ENCODE measurements around the gene ALK. TPM values are rescaled to one million over a fixed set of nuclear protein-coding genes. Genes with fewer than 3 reads are reported as not detected.

The ALK gene
- total RNA-seq, 2 donors from 2014 or later, result 0.13 to 0.46 TPM

DNA sequence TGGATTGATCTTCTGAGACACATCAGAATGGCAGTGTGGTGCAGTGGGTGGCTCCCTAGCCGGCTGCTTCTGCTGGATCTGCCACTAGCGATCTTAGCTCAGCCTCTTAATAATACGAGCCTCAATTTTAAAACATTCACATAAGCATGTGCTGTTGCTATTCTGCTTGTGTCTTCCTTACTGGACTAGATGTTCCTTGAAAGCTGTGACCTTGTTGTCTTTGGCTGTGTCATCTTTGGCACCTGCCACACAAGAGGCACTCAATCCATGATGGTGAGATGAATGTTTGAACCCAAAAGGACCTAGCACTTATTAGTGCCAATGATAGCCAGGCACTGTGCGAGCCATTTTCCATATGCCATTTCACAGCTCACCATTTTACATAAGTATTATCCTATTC lies 393.0 kb downstream of the ALK start:
- H3K9ac ChIP-seq (ENCODE audit: extremely low read depth, low read length, poor library complexity, severe bottlenecking), result no peak overlapping the region
- WGBS, 2 experiments (ENCODE audit: insufficient coverage in 1 of 2, insufficient read length in 1 of 2), result 85 to 91% methylated on average over 4 of the region's 4 CpGs

DNA sequence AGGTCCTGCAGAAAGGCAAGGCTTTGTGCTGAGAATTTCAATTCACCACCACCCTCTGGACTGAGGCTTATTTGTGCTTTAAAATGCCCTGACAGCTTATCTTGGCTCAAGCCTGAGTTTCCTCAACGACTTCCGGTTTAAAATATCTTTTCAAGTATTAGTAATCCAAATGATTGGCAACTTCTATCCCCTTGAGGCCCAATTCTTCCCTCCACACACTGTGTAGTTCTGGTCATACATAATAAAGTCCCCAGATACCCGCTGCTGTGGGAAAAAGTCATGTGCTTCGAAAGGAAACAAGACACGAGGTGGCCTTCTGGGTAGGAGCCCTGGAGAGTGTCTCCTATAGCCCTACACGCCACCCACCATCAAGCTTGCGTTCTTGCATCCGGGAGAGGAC lies 393.4 kb downstream of the ALK start:
- WGBS, 2 experiments (ENCODE audit: insufficient coverage in 1 of 2, insufficient read length in 1 of 2), result 90 to 94% methylated on average over 8 of the region's 8 CpGs

More for the DNA sequence above, 393.0 kb downstream of the ALK start:
- H3K36me3 Mint-ChIP-seq (ENCODE audit: low read depth), result no peaks in the 10 kb centered on the region
- Histone ChIP-seq H3K27ac (ENCODE audit: low read depth, low read length) (no peak overlapping the region), H3K27me3 (ENCODE audit: control insufficient read depth, insufficient read depth, low read length, poor library complexity, severe bottlenecking) (no peaks in the 10 kb centered on the region), H3K9me3 (ENCODE audit: control insufficient read depth, low read length) (no peaks in the 10 kb centered on the region), H3K36me3 (ENCODE audit: control insufficient read depth, insufficient read depth, low read length) (no peaks in the 10 kb centered on the region), H3K4me1 (ENCODE audit: control insufficient read depth, insufficient read depth, low read length) (peaks cover 10% of the 10 kb centered on the region), H3K4me3 (ENCODE audit: low read length) (no peak overlapping the region)
- no peaks in the 10 kb centered on the region for H3K27me3 Mint-ChIP-seq (ENCODE audit: insufficient read depth)
- TF ChIP-seq, protein P1, sequence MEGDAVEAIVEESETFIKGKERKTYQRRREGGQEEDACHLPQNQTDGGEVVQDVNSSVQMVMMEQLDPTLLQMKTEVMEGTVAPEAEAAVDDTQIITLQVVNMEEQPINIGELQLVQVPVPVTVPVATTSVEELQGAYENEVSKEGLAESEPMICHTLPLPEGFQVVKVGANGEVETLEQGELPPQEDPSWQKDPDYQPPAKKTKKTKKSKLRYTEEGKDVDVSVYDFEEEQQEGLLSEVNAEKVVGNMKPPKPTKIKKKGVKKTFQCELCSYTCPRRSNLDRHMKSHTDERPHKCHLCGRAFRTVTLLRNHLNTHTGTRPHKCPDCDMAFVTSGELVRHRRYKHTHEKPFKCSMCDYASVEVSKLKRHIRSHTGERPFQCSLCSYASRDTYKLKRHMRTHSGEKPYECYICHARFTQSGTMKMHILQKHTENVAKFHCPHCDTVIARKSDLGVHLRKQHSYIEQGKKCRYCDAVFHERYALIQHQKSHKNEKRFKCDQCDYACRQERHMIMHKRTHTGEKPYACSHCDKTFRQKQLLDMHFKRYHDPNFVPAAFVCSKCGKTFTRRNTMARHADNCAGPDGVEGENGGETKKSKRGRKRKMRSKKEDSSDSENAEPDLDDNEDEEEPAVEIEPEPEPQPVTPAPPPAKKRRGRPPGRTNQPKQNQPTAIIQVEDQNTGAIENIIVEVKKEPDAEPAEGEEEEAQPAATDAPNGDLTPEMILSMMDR (conservative IDR thresholded peaks at IDR 0.05), result no peak
- peaks cover 11% of the 10 kb centered on the region for H3K4me1 Mint-ChIP-seq
- H3K9me3 Mint-ChIP-seq, result no peaks in the 10 kb centered on the region
- H3K4me3 Mint-ChIP-seq, result no peak overlapping the region
- no peak overlapping the region for H3K27ac Mint-ChIP-seq
- no peak for DNase-seq

DNA sequence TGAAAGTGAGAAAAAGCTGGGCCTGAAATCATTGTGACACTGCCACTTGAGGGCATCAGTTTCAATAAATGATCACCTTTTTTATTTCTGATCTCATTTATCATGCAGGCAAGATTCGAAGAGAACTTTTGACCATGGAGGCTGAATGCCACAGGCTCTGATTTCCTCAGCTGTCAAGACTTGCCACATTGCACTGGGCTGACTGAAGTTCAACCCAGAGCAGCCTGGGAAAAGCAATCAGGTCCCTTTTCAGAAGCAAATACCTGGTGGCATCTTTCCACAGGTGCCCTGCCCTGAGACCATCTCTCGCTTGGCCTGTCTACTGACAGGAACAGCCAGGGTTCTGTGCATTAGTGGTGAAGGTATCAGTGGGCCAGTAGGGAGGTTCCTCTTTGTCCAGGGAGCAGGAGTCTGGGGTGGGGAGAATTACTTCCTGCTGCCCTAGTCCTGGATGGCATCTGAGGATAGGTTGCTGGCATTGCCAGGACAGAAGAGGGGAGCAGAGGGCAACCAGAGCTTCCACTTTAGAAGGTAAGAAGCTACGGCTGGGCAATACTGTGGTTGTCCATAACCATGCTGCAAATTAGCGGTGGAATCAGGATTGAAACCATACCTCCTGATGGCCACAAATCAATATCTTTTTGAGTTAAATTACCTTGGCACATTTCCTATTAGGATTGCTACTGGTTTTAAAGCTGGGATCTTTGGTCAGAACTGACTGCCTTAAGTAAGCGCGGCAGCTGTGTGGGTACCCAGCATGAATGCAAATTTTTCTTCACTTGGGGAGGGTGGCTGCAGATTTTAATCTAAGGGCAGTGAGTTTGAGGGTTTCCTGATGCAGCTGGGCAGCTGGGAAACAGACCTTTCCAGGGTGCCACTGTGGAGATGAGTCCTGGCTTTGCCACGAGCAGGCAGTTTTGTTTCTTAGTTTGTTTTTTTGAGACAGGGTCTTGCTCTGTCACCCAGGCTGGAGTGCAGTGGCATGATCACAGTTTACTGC lies 394.5 kb downstream of the ALK start:
- Histone ChIP-seq H3K9ac (ENCODE audit: extremely low read depth, low read length, poor library complexity, severe bottlenecking) (no peak overlapping the region), H3K4me1 (ENCODE audit: control insufficient read depth, insufficient read depth, low read length) (no peaks in the 10 kb centered on the region), H3K9me3 (ENCODE audit: control insufficient read depth, low read length) (no peaks in the 10 kb centered on the region), H3K27ac (ENCODE audit: low read depth, low read length) (no peak overlapping the region), H3K4me3 (ENCODE audit: low read length) (no peak overlapping the region), H3K36me3 (ENCODE audit: control insufficient read depth, insufficient read depth, low read length) (no peaks in the 10 kb centered on the region), H3K27me3 (ENCODE audit: control insufficient read depth, insufficient read depth, low read length, poor library complexity, severe bottlenecking) (no peaks in the 10 kb centered on the region)
- Mint-ChIP-seq H3K36me3 (ENCODE audit: low read depth) (no peaks in the 10 kb centered on the region), H3K4me1 (peaks cover 1% of the 10 kb centered on the region), H3K4me3 (no peak overlapping the region), H3K9me3 (no peaks in the 10 kb centered on the region), H3K27me3 (ENCODE audit: insufficient read depth) (no peaks in the 10 kb centered on the region), H3K27ac (no peak overlapping the region)
- 94 to 95% methylated on average over 6 to 7 of the region's 7 CpGs for WGBS, 2 experiments (ENCODE audit: insufficient coverage in 1 of 2, insufficient read length in 1 of 2)
- TF ChIP-seq, protein P1 (conservative IDR thresholded peaks at IDR 0.05), result no peak
- no peak for DNase-seq

More for the DNA sequence above, 393.4 kb downstream of the ALK start:
- Histone ChIP-seq H3K36me3 (ENCODE audit: control insufficient read depth, insufficient read depth, low read length) (no peaks in the 10 kb centered on the region), H3K4me1 (ENCODE audit: control insufficient read depth, insufficient read depth, low read length) (peaks cover 10% of the 10 kb centered on the region), H3K27me3 (ENCODE audit: control insufficient read depth, insufficient read depth, low read length, poor library complexity, severe bottlenecking) (no peaks in the 10 kb centered on the region), H3K4me3 (ENCODE audit: low read length) (no peak overlapping the region), H3K9me3 (ENCODE audit: control insufficient read depth, low read length) (no peaks in the 10 kb centered on the region), H3K27ac (ENCODE audit: low read depth, low read length) (no peak overlapping the region), H3K9ac (ENCODE audit: extremely low read depth, low read length, poor library complexity, severe bottlenecking) (no peak overlapping the region)
- no peaks in the 10 kb centered on the region for H3K9me3 Mint-ChIP-seq
- H3K4me1 Mint-ChIP-seq, result peaks cover 9% of the 10 kb centered on the region
- H3K4me3 Mint-ChIP-seq, result no peak overlapping the region
- TF ChIP-seq, protein P1 (conservative IDR thresholded peaks at IDR 0.05), result no peak
- no peaks in the 10 kb centered on the region for H3K36me3 Mint-ChIP-seq (ENCODE audit: low read depth)
- H3K27me3 Mint-ChIP-seq (ENCODE audit: insufficient read depth), result no peaks in the 10 kb centered on the region
- no peak for DNase-seq
- H3K27ac Mint-ChIP-seq, result no peak overlapping the region
